GM23338 (cell line): ENCODE data around the gene CD7.

Experiments
- CTCF ChIP-seq, 2 experiments: fragments of 200-600 bp in 1 of 2; sonication (generic) in 1 of 2; conservative IDR thresholded peaks; 2 replicates each; pipeline versions ENCODE4 v1.5.1 to v1.6.1; 2016 to 2017; ENCODE audit warnings: antibody characterized with exemption in 2 of 2, low read depth in 2 of 2, mild to moderate bottlenecking in 2 of 2, moderate library complexity in 1 of 2
- ETS1 ChIP-seq: IDR thresholded peaks from 2 replicates; pipeline ENCODE4 v1.6.1; 2016; ENCODE audit warnings: antibody characterized with exemption
- EZH2 ChIP-seq: fragments of 200-600 bp; sonication (generic); IDR thresholded peaks from one replicate; pipeline ENCODE4 v1.8.0; 2017; ENCODE audit warnings: antibody characterized with exemption, mild to moderate bottlenecking, low read depth; ENCODE audit not compliant: unreplicated experiment
- EZH2phosphoT487 ChIP-seq: fragments of 200-600 bp; sonication (generic); IDR thresholded peaks from one replicate; pipeline ENCODE4 v1.8.1; 2018; ENCODE audit warnings: antibody characterized with exemption; ENCODE audit not compliant: unreplicated experiment
- JUNB ChIP-seq: IDR thresholded peaks from one replicate; pipeline ENCODE4 v1.6.1; 2016; ENCODE audit warnings: antibody characterized with exemption; ENCODE audit not compliant: unreplicated experiment
- NANOG ChIP-seq: IDR thresholded peaks from 2 replicates; pipeline ENCODE4 v1.6.1; 2016; ENCODE audit warnings: antibody characterized with exemption, borderline replicate concordance
- POLR2AphosphoS5 ChIP-seq: IDR thresholded peaks from 2 replicates; pipeline ENCODE4 v1.6.1; 2016; ENCODE audit warnings: antibody characterized with exemption, low read depth
- REST ChIP-seq: IDR thresholded peaks from one replicate; pipeline ENCODE4 v1.6.1; 2018; ENCODE audit warnings: antibody characterized with exemption; ENCODE audit not compliant: unreplicated experiment

GRCh38 chr17:82302991-82303943, 14.1 kb downstream of the CD7 start:
- TF ChIP-seq REST: no peak
- TF ChIP-seq CTCF (conservative IDR thresholded peaks at IDR 0.05; ENCODE audit: low read depth in 2 of 2): no peak
- no peak for TF ChIP-seq ETS1
- no peak for TF ChIP-seq POLR2AphosphoS5
- no peak for TF ChIP-seq EZH2
- TF ChIP-seq JUNB: no peak
- no peak for TF ChIP-seq NANOG
- no peak for TF ChIP-seq EZH2phosphoT487
